RPMI8226 (cell line): ENCODE results near the gene ZBTB20.

Experiments used
- DNase-seq: peaks from one replicate; pipeline ENCODE4 v3.0.0-alpha.2; 2015

The ZBTB20 gene

GRCh38 chr3:114615523-114616085, 531.5 kb downstream of the ZBTB20 start:
- no peak for DNase-seq

- DNase-seq = no peak
Observed at GRCh38 chr3:114609973-114610630, 537.0 kb downstream of the ZBTB20 start.

- DNase-seq = no peak
Observed at GRCh38 chr3:114608293-114608692, 538.8 kb downstream of the ZBTB20 start.

GRCh38 chr3:114606336-114606735, 540.8 kb downstream of the ZBTB20 start:
- no peak for DNase-seq

- no peak for DNase-seq
Observed at GRCh38 chr3:114600571-114600970, 546.5 kb downstream of the ZBTB20 start.

GRCh38 chr3:114597871-114598270, 549.2 kb downstream of the ZBTB20 start:
- no peak for DNase-seq

GRCh38 chr3:114597012-114597411, 550.1 kb downstream of the ZBTB20 start:
- no peak for DNase-seq

- no peak for DNase-seq
Observed at GRCh38 chr3:114596147-114596546, 550.9 kb downstream of the ZBTB20 start.

GRCh38 chr3:114595522-114596028, 551.5 kb downstream of the ZBTB20 start:
- no peak for DNase-seq

GRCh38 chr3:114590309-114591047, 556.6 kb downstream of the ZBTB20 start:
- DNase-seq = no peak

GRCh38 chr3:114587986-114588385, 559.1 kb downstream of the ZBTB20 start:
- DNase-seq = no peak

- DNase-seq = no peak
Observed at GRCh38 chr3:114586119-114586518, 561.0 kb downstream of the ZBTB20 start.

GRCh38 chr3:114585687-114586086, 561.4 kb downstream of the ZBTB20 start:
- no peak for DNase-seq

- no peak for DNase-seq
Observed at GRCh38 chr3:114584734-114585371, 562.2 kb downstream of the ZBTB20 start.

GRCh38 chr3:114582929-114583328, 564.2 kb downstream of the ZBTB20 start:
- no peak for DNase-seq

- no peak for DNase-seq
Observed at GRCh38 chr3:114572364-114573062, 574.6 kb downstream of the ZBTB20 start.

- no peak for DNase-seq
Observed at GRCh38 chr3:114571363-114571762, 575.7 kb downstream of the ZBTB20 start.

GRCh38 chr3:114569186-114569585, 577.9 kb downstream of the ZBTB20 start:
- DNase-seq = no peak

GRCh38 chr3:114567771-114568170, 579.3 kb downstream of the ZBTB20 start:
- no peak for DNase-seq

GRCh38 chr3:114566767-114567166, 580.3 kb downstream of the ZBTB20 start:
- no peak for DNase-seq

- DNase-seq = no peak
Observed at GRCh38 chr3:114566162-114566755, 580.8 kb downstream of the ZBTB20 start.

- no peak for DNase-seq
Observed at GRCh38 chr3:114565216-114565615, 581.9 kb downstream of the ZBTB20 start.
